Spleen (tissue), 7 donors: ENCODE measurements around the gene MISP.

Source experiments
- POLR2A ChIP-seq, 3 donors: fragments of 450-650 bp; IDR thresholded peaks; one replicate each; pipeline ENCODE4 v1.5.1; 2017; ENCODE audit warnings: antibody characterized with exemption in 3 of 3, mild to moderate bottlenecking in 1 of 3
- TF ChIP-seq, protein P1 (sequence below), 11 experiments: fragments of 200-600 bp in 7 of 11; fragments of 450-650 bp in 4 of 11; sonication (generic) in 4 of 11; IDR thresholded peaks in 8 of 11; conservative IDR thresholded peaks in 3 of 11; 1 replicate in 7 of 11; 2 replicates in 4 of 11; pipeline versions ENCODE4 v1.4.0 to v1.8.0; 2016 to 2021; ENCODE audit warnings: antibody characterized with exemption in 11 of 11, inconsistent platforms in 4 of 11, mild to moderate bottlenecking in 1 of 11
- donor health status: DM: no; HTN: no; CAD: no; lungs with moderate emphysema.
- donor health status: DM: no; HTN: no; CAD: no.
- donor health status: DM: no; HTN: no; CAD: no.

DNA sequence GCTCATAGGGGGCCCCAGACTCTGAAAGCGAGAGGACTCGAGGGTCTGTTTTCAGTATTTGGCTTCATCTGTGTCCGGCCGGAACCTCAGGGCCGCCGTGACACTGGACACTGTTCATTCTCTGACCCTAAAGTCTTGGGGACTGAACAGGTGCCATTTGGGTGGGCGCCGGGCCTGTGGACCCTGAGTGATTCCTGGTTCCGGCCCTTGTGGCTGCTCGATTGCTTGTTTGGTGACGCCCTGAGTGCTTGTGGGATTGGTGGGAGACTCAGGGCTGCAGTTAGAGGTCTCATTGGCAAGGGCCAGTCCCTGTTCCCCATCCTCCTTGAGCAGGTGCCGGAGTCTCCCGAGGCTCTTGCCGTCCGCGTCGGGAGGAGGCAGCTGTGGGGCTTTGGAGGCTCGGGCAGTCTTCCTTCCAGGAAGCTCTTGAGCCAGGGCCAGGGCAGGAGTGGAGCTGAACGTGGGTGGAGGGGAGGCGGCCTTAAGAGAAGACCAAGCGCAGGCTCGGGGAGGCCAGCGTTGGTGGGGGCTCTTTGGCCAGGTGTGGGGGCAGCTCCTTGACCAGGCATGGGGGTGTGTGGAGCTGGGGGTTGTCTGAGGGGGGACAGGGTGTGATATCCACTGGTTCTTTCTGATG, 51.1 kb downstream of the MISP start:
- TF ChIP-seq, protein P1, sequence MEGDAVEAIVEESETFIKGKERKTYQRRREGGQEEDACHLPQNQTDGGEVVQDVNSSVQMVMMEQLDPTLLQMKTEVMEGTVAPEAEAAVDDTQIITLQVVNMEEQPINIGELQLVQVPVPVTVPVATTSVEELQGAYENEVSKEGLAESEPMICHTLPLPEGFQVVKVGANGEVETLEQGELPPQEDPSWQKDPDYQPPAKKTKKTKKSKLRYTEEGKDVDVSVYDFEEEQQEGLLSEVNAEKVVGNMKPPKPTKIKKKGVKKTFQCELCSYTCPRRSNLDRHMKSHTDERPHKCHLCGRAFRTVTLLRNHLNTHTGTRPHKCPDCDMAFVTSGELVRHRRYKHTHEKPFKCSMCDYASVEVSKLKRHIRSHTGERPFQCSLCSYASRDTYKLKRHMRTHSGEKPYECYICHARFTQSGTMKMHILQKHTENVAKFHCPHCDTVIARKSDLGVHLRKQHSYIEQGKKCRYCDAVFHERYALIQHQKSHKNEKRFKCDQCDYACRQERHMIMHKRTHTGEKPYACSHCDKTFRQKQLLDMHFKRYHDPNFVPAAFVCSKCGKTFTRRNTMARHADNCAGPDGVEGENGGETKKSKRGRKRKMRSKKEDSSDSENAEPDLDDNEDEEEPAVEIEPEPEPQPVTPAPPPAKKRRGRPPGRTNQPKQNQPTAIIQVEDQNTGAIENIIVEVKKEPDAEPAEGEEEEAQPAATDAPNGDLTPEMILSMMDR (IDR thresholded peaks at IDR 0.05 in 8 of 11, conservative IDR thresholded peaks at IDR 0.05 in 3 of 11) = no peak
- TF ChIP-seq POLR2A (IDR thresholded peaks at IDR 0.05) = no peak
